GM12878 (cell line): ENCODE data around the gene ANKRD60. TPM values are rescaled to one million over a fixed set of nuclear protein-coding genes. Genes with fewer than 3 reads are reported as not detected.

Experiments
- CEBPB ChIP-seq, 2 experiments: fragments of 150-350 bp in 1 of 2; IDR thresholded peaks; 2 replicates each; pipeline ENCODE4 v1.6.1; 2012 to 2014; ENCODE audit warnings: low read depth in 2 of 2, low read length in 2 of 2, borderline replicate concordance in 1 of 2, inconsistent platforms in 1 of 2
- CUX1 ChIP-seq: IDR thresholded peaks from 2 replicates; pipeline ENCODE4 v1.6.1; 2012; ENCODE audit warnings: improper control_type of control experiment, low read depth, low read length; ENCODE audit not compliant: insufficient replicate concordance
- EZH2 ChIP-seq: IDR thresholded peaks from 2 replicates; pipeline ENCODE4 v1.6.1; 2012; ENCODE audit warnings: low read depth, mild to moderate bottlenecking, control low read depth, inconsistent platforms, low read length, borderline replicate concordance; ENCODE audit not compliant: control insufficient read depth
- TCF3 ChIP-seq: IDR thresholded peaks from 2 replicates; pipeline ENCODE4 v1.6.1; 2012; ENCODE audit warnings: low read depth, mild to moderate bottlenecking, low read length, borderline replicate concordance; ENCODE audit not compliant: insufficient read depth
- ZBTB11 ChIP-seq: fragments of 450-650 bp; formaldehyde crosslinking; IDR thresholded peaks from 2 replicates; pipeline ENCODE4 v1.5.0; 2022; ENCODE audit warnings: mild to moderate bottlenecking, missing genetic modification characterization
- ZZZ3 ChIP-seq: IDR thresholded peaks from 2 replicates; pipeline ENCODE4 v1.6.1; 2011; ENCODE audit warnings: low read depth; ENCODE audit not compliant: control insufficient read depth, insufficient read length
- polyA plus RNA-seq, 11 experiments: library from polyadenylated mRNA; depleted of rRNA in 4 of 11; unstranded in 6 of 11; stranded (reverse) in 5 of 11; fragments of >200 nt; fragmentation: Nextera tagmentation in 4 of 11; fragmentation: Illumina TruSeq in 1 of 11; extraction: Ambion mirVana in 4 of 11; extraction: Trizol in 1 of 11; gene quantifications; 1 replicate in 1 of 11; 2 replicates in 10 of 11; pipeline versions ENCODE4 v1.2.1 to v1.2.3, GENCODE V29; 2011 to 2016; ENCODE audit warnings: inconsistent platforms in 2 of 11, missing spikeins in 2 of 11, low read depth in 1 of 11
- total RNA-seq, 4 experiments: library from RNA; depleted of rRNA in 3 of 4; stranded (reverse); fragments of >200 nt in 3 of 4; fragmentation: Illumina TruSeq in 1 of 4; extraction: Trizol in 1 of 4; gene quantifications; 2 replicates each; pipeline versions ENCODE4 v1.2.1 to v1.2.3, GENCODE V29; 2013 to 2021

ANKRD60 gene
- total and polyA plus RNA-seq, 10 of the 15 experiments (the other 5 are each of a cell fraction or from before 2014, with no cell fraction given) = not detected

GRCh38 chr20:58175425-58175824, 53.0 kb downstream of the ANKRD60 start (continued):
- TF ChIP-seq CUX1 (no peak), TCF3 (no peak), ZZZ3 (no peak), EZH2 (no peak), ZBTB11 (CRISPR knock-in tag) (no peak), CEBPB (IDR thresholded peaks at IDR 0.05; ENCODE audit: borderline replicate concordance in 1 of 2, low read depth in 2 of 2, low read length in 2 of 2) (no peak)
- TF ChIP-seq, all 136 proteins: peak for 0
